ENCODE measurements around the gene PRKACA.

PRKACA gene

DNA sequence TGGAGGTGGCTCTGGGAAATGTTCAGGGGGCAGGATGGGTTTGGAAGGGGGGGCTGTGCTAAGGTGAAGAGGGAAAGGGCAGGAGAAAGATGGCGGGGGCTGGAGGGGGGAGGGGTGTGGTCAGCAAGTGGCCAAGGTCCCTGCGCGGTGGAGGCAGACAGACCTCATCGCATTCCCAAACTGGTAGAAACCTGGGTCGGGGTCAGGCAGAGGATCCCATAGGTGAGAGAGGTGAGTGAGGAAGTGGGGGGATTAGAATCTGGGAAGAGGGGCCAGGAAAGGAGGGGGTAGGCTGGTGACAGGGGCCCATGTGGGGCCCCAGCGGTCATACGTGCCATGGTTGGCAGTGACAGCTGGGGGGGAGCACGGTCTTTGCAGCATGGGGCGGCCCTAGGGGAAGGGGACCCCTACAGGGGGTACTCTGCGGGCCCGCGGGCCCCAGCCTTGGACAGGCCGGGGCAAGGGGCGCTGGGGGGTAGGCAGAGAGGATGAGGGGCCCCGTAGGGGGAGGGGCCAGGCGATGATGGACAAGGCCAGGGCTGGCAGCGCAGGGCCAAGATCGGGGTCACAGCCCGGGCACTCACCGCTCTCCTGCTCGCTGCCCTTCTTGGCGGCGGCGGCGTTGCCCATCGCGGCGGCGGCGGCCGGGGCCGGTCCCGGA, 514 bp downstream of the PRKACA start:
- DNase-seq (ENCODE audit: low read depth), result peak; percentile 34
- TF ChIP-seq MAX (IDR thresholded peaks at IDR 0.05; ENCODE audit: low read depth, low read length) (no peak), POLR2A (IDR thresholded peaks at IDR 0.05; ENCODE audit: extremely low read depth, insufficient read length) (no peak), MYC (IDR thresholded peaks at IDR 0.05; ENCODE audit: low read depth, low read length) (no peak)
- TF ChIP-seq, protein P1, sequence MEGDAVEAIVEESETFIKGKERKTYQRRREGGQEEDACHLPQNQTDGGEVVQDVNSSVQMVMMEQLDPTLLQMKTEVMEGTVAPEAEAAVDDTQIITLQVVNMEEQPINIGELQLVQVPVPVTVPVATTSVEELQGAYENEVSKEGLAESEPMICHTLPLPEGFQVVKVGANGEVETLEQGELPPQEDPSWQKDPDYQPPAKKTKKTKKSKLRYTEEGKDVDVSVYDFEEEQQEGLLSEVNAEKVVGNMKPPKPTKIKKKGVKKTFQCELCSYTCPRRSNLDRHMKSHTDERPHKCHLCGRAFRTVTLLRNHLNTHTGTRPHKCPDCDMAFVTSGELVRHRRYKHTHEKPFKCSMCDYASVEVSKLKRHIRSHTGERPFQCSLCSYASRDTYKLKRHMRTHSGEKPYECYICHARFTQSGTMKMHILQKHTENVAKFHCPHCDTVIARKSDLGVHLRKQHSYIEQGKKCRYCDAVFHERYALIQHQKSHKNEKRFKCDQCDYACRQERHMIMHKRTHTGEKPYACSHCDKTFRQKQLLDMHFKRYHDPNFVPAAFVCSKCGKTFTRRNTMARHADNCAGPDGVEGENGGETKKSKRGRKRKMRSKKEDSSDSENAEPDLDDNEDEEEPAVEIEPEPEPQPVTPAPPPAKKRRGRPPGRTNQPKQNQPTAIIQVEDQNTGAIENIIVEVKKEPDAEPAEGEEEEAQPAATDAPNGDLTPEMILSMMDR (IDR thresholded peaks at IDR 0.05; ENCODE audit: low read depth, low read length), result no peak
- peak overlapping the region; percentile 61 for H3K4me3 ChIP-seq (ENCODE audit: low read depth, low read length)

GRCh38 chr19:14116525-14116917, 1.0 kb downstream of the PRKACA start:
- peak; percentile 54 for DNase-seq (ENCODE audit: low read depth)
- H3K4me3 ChIP-seq (ENCODE audit: low read depth, low read length), result peak overlapping the region; percentile 61
- TF ChIP-seq POLR2A (IDR thresholded peaks at IDR 0.05; ENCODE audit: extremely low read depth, insufficient read length) (no peak), MAX (IDR thresholded peaks at IDR 0.05; ENCODE audit: low read depth, low read length) (no peak), MYC (IDR thresholded peaks at IDR 0.05; ENCODE audit: low read depth, low read length) (no peak)
- TF ChIP-seq, protein P1 (IDR thresholded peaks at IDR 0.05; ENCODE audit: low read depth, low read length), result no peak

GRCh38 chr19:14115756-14116155, 1.8 kb downstream of the PRKACA start:
- no peak for DNase-seq (ENCODE audit: low read depth)
- no peak overlapping the region for H3K4me3 ChIP-seq (ENCODE audit: low read depth, low read length)
- TF ChIP-seq MYC (IDR thresholded peaks at IDR 0.05; ENCODE audit: low read depth, low read length) (no peak), POLR2A (IDR thresholded peaks at IDR 0.05; ENCODE audit: extremely low read depth, insufficient read length) (no peak), MAX (IDR thresholded peaks at IDR 0.05; ENCODE audit: low read depth, low read length) (no peak)

GRCh38 chr19:14114854-14115253, 2.7 kb downstream of the PRKACA start:
- peak; percentile 59 for DNase-seq (ENCODE audit: low read depth)

GRCh38 chr19:14114439-14114838, 3.1 kb downstream of the PRKACA start:
- no peak for DNase-seq (ENCODE audit: low read depth)
- H3K4me3 ChIP-seq (ENCODE audit: low read depth, low read length), result no peak overlapping the region
- TF ChIP-seq, protein P1 (IDR thresholded peaks at IDR 0.05; ENCODE audit: low read depth, low read length), result no peak
- TF ChIP-seq MAX (IDR thresholded peaks at IDR 0.05; ENCODE audit: low read depth, low read length), result no peak
- TF ChIP-seq POLR2A (IDR thresholded peaks at IDR 0.05; ENCODE audit: extremely low read depth, insufficient read length), result no peak
- TF ChIP-seq MYC (IDR thresholded peaks at IDR 0.05; ENCODE audit: low read depth, low read length), result no peak

More at GRCh38 chr19:14114854-14115253, 2.7 kb downstream of the PRKACA start:
- no peak overlapping the region for H3K4me3 ChIP-seq (ENCODE audit: low read depth, low read length)
- TF ChIP-seq MAX (IDR thresholded peaks at IDR 0.05; ENCODE audit: low read depth, low read length) (no peak), MYC (IDR thresholded peaks at IDR 0.05; ENCODE audit: low read depth, low read length) (no peak), POLR2A (IDR thresholded peaks at IDR 0.05; ENCODE audit: extremely low read depth, insufficient read length) (no peak)
- TF ChIP-seq, protein P1 (IDR thresholded peaks at IDR 0.05; ENCODE audit: low read depth, low read length), result peak; percentile 50

DNA sequence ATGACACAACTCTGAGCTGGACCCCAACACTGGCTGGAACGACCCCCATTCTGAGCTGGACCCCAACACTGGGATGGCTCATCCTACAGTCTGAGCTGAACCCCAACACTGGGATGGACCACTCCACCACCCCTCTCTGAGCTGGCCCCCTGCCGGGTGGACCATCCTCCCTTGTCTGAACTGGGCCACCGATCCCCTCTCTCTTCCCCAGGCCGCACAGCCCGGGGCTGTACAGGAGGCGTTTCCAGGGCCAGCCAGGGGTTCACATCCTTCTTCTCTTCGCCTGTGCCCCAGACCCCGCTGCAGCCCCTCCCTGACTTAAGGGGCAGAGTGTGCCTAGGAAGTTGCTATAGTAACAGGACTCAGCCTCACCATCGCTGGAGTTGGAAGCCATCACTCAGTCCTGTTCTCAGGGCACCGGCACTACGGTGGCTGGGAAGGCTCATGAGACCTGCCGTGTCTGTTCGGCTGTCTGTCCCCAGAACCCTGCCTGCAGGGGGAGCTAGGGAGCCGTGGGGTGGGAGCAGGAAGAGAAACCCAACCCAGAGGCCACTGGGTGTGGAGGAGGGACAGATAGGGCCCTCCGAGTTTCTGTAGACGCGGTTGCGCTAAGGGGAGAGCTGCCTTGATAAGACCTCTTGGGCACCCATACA, 3.7 kb downstream of the PRKACA start:
- peak; percentile 49 for DNase-seq (ENCODE audit: low read depth)
- no peak overlapping the region for H3K4me3 ChIP-seq (ENCODE audit: low read depth, low read length)
- no peak for TF ChIP-seq POLR2A (IDR thresholded peaks at IDR 0.05; ENCODE audit: extremely low read depth, insufficient read length)
- TF ChIP-seq, protein P1 (IDR thresholded peaks at IDR 0.05; ENCODE audit: low read depth, low read length), result peak; percentile 47

Data from NB4 (cell line).